ENCODE measurements around the gene LCA5L. TPM values are rescaled to one million over a fixed set of nuclear protein-coding genes. Genes with fewer than 3 reads are reported as not detected.

LCA5L gene
- total RNA-seq, 1 donor from 2014 or later = not detected

Other genes starting within 250 kb of the LCA5L start
- gene BRWD1, start 132.1 kb downstream of the LCA5L start, total RNA-seq = 34.7 and 38.1 TPM in 2 replicates
- gene HMGN1, start 96.7 kb downstream of the LCA5L start, total RNA-seq = 313 and 314 TPM in 2 replicates
- gene SH3BGR, start 6.2 kb upstream of the LCA5L start, total RNA-seq = 0.73 and 1.7 TPM in 2 replicates
- not detected in 2 replicates for gene B3GALT5, start 167.2 kb upstream of the LCA5L start, total RNA-seq